Measurements from ENCODE around the gene EYA2.

The EYA2 gene

GRCh38 chr20:47210470-47210869 is 315.8 kb downstream of the EYA2 start:
- TF ChIP-seq CTCF (conservative IDR thresholded peaks at IDR 0.05; ENCODE audit: low read depth, low read length): no peak
- DNase-seq (ENCODE audit: low read depth): no peak

GRCh38 chr20:47211036-47211435 is 316.4 kb downstream of the EYA2 start:
- TF ChIP-seq CTCF (conservative IDR thresholded peaks at IDR 0.05; ENCODE audit: low read depth, low read length): no peak
- no peak for DNase-seq (ENCODE audit: low read depth)
- no peak overlapping the region for H3K4me3 ChIP-seq (ENCODE audit: low read depth, low read length)

More at GRCh38 chr20:47210470-47210869, 315.8 kb downstream of the EYA2 start:
- H3K4me3 ChIP-seq (ENCODE audit: low read depth, low read length): no peak overlapping the region

- no peak for DNase-seq (ENCODE audit: low read depth)
- TF ChIP-seq CTCF (conservative IDR thresholded peaks at IDR 0.05; ENCODE audit: low read depth, low read length): no peak
- H3K4me3 ChIP-seq (ENCODE audit: low read depth, low read length): no peak overlapping the region
These were observed 318.1 kb downstream of the EYA2 start for GRCh38 chr20:47212606-47213207.

- DNase-seq (ENCODE audit: low read depth): no peak
- TF ChIP-seq CTCF (conservative IDR thresholded peaks at IDR 0.05; ENCODE audit: low read depth, low read length): no peak
- H3K4me3 ChIP-seq (ENCODE audit: low read depth, low read length): no peak overlapping the region
These were observed 319.3 kb downstream of the EYA2 start for GRCh38 chr20:47213966-47214365.

- TF ChIP-seq CTCF (conservative IDR thresholded peaks at IDR 0.05; ENCODE audit: low read depth, low read length): no peak
- no peak for DNase-seq (ENCODE audit: low read depth)
- H3K4me3 ChIP-seq (ENCODE audit: low read depth, low read length): no peak overlapping the region
These were observed 321.2 kb downstream of the EYA2 start for GRCh38 chr20:47215653-47216397.

GRCh38 chr20:47216819-47217410 is 322.3 kb downstream of the EYA2 start:
- no peak overlapping the region for H3K4me3 ChIP-seq (ENCODE audit: low read depth, low read length)
- no peak for DNase-seq (ENCODE audit: low read depth)
- no peak for TF ChIP-seq CTCF (conservative IDR thresholded peaks at IDR 0.05; ENCODE audit: low read depth, low read length)
